ENCODE measurements around the gene ERCC8.
A peak's percentile ranks its signal among the peaks of the same experiment; 100 is the strongest.

The ERCC8 gene

GRCh38 chr5:60843936-60844905, 100.6 kb downstream of the ERCC8 start, which contains the start of gene ELOVL7:
TSS of gene ELOVL7 (minus strand) at chr5:60844269. CDS start at chr5:60787397, 56,872 bp downstream.
- Histone ChIP-seq H3K9me3 (ENCODE audit: low read length) (no peaks in the 10 kb centered on the region), H2AFZ (ENCODE audit: low read depth, low read length) (peak within 1 kb of the TSS; percentile 100), H3K4me1 (ENCODE audit: insufficient read depth, low read length) (peaks cover 12% of the 10 kb centered on the region), H3K27me3 (ENCODE audit: insufficient read depth, low read length) (peaks cover 53% of the 10 kb centered on the region), H3K36me3 (ENCODE audit: insufficient read depth, low read length) (no peaks in the 10 kb centered on the region), H3K4me3 (ENCODE audit: low read length) (peak within 1 kb of the TSS; percentile 53)

DNA sequence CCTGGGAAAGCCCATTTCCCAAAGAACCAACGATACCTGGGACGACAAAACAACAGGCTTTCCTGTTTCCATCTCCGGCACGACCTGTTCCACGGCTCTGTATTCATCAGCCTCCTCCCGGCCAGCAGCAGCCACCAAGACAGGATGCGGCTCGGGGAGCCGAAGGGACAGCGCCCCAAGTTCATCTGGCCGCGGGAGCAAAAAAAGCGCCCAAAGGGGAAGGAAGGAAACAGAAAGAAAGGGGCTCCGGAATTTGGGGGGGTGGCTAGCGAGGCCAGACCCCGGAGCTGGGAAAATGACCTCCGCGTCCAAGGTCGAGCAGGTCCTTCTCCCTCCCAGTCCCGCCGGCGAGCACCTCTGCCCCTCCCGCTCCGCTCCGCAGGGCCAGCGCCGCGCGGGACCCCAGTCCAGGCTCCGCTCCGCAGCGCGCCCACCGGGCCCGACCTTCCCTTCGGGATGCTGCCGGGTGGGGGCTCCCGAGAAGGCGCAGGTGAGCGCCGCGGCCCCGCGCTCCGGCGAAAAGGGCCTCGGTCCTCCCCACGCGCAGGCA, 101.4 kb downstream of the ERCC8 start:
- H3K4me3 ChIP-seq (ENCODE audit: low read length), result peak overlapping the region; percentile 53
- peaks cover 53% of the 10 kb centered on the region for H3K27me3 ChIP-seq (ENCODE audit: insufficient read depth, low read length)
- no peaks in the 10 kb centered on the region for H3K36me3 ChIP-seq (ENCODE audit: insufficient read depth, low read length)
- H2AFZ ChIP-seq (ENCODE audit: low read depth, low read length), result peak overlapping the region; percentile 100
- no peaks in the 10 kb centered on the region for H3K9me3 ChIP-seq (ENCODE audit: low read length)
- peaks cover 12% of the 10 kb centered on the region for H3K4me1 ChIP-seq (ENCODE audit: insufficient read depth, low read length)

DNA sequence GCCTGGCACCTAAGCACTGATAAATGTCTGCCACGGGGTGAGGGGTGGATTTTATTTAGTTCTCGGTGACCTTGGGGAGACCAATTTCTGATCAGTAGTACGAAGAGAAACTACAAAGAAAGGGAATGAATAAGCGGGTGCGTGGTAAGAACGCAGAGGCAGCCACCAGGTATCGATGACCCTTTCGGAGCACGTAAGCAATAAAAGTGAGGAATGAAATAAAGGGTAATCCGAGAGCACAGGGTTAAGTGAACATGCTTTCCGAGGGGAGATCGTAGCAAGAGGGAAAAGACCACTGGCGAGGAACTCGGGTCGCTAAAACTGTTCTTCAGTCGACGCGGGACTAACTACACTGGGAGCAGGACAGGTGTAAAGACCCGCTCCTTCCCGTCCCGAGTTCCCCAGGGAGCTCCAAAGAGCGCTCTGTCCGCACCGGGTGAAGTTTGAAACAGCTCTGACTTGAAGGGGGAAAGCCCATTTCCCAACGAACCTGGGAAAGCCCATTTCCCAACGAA, 101.9 kb downstream of the ERCC8 start:
- peaks cover 12% of the 10 kb centered on the region for H3K4me1 ChIP-seq (ENCODE audit: insufficient read depth, low read length)
- H3K9me3 ChIP-seq (ENCODE audit: low read length), result no peaks in the 10 kb centered on the region
- H2AFZ ChIP-seq (ENCODE audit: low read depth, low read length), result peak overlapping the region; percentile 100
- no peaks in the 10 kb centered on the region for H3K36me3 ChIP-seq (ENCODE audit: insufficient read depth, low read length)
- peaks cover 51% of the 10 kb centered on the region for H3K27me3 ChIP-seq (ENCODE audit: insufficient read depth, low read length)
- H3K4me3 ChIP-seq (ENCODE audit: low read length), result peak overlapping the region; percentile 53

- Histone ChIP-seq H3K9me3 (ENCODE audit: low read length) (no peaks in the 10 kb centered on the region), H3K4me3 (ENCODE audit: low read length) (no peak overlapping the region), H3K27me3 (ENCODE audit: insufficient read depth, low read length) (peaks cover 51% of the 10 kb centered on the region), H2AFZ (ENCODE audit: low read depth, low read length) (no peak overlapping the region), H3K36me3 (ENCODE audit: insufficient read depth, low read length) (no peaks in the 10 kb centered on the region), H3K4me1 (ENCODE audit: insufficient read depth, low read length) (peaks cover 12% of the 10 kb centered on the region)
Measured at GRCh38 chr5:60841361-60841760, 103.5 kb downstream of the ERCC8 start.

DNA sequence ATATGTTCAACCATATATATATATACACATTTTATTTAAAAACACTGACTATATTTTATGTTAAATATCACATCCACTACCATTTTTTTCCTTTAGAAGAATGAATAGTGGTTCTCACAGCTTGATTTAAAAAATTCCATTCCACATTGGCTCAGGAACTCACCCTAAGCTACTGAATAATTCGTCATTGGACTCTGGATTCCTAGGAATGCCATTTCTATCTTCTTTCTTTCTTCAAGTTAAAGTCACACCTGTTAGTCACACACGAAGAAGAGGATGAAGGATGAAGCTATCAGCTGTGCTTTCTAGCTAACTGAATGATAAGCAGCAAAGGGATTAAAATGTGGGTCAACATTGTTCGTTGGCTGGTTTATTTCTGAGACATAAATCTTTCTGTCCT, 108.7 kb downstream of the ERCC8 start:
- no peaks in the 10 kb centered on the region for H3K36me3 ChIP-seq (ENCODE audit: insufficient read depth, low read length)
- H3K4me1 ChIP-seq (ENCODE audit: insufficient read depth, low read length), result no peaks in the 10 kb centered on the region
- no peak overlapping the region for H3K4me3 ChIP-seq (ENCODE audit: low read length)
- no peak overlapping the region for H2AFZ ChIP-seq (ENCODE audit: low read depth, low read length)
- H3K27me3 ChIP-seq (ENCODE audit: insufficient read depth, low read length), result peaks cover 9% of the 10 kb centered on the region
- H3K9me3 ChIP-seq (ENCODE audit: low read length), result no peaks in the 10 kb centered on the region

DNA sequence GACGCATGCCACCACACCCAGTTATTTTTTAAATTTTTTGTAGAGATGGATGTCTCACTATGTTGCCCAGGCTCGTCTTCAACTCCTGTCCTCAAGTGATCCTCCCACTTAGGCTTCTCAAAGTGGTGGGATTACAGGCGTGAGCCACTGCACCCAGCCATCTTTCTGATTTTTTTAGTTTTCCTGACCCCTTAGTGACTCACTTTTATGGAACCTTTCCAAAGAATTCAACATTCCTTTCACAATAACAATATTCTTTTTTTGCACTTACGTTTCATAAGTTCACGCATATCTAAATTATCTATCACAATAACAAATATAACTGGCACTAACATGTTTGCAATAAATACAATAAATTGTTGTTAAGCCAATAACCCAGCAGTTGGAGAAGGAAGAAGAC, 109.3 kb downstream of the ERCC8 start:
- Histone ChIP-seq H3K4me3 (ENCODE audit: low read length) (no peak overlapping the region), H3K9me3 (ENCODE audit: low read length) (no peaks in the 10 kb centered on the region), H3K36me3 (ENCODE audit: insufficient read depth, low read length) (no peaks in the 10 kb centered on the region), H3K27me3 (ENCODE audit: insufficient read depth, low read length) (peaks cover 7% of the 10 kb centered on the region), H2AFZ (ENCODE audit: low read depth, low read length) (no peak overlapping the region), H3K4me1 (ENCODE audit: insufficient read depth, low read length) (no peaks in the 10 kb centered on the region)

- no peaks in the 10 kb centered on the region for H3K36me3 ChIP-seq (ENCODE audit: insufficient read depth, low read length)
- no peak overlapping the region for H3K4me3 ChIP-seq (ENCODE audit: low read length)
- no peaks in the 10 kb centered on the region for H3K9me3 ChIP-seq (ENCODE audit: low read length)
- peaks cover 3% of the 10 kb centered on the region for H3K27me3 ChIP-seq (ENCODE audit: insufficient read depth, low read length)
- no peak overlapping the region for H2AFZ ChIP-seq (ENCODE audit: low read depth, low read length)
- no peaks in the 10 kb centered on the region for H3K4me1 ChIP-seq (ENCODE audit: insufficient read depth, low read length)
Measured at GRCh38 chr5:60833520-60833919, 111.3 kb downstream of the ERCC8 start.

- Histone ChIP-seq H2AFZ (ENCODE audit: low read depth, low read length) (no peak overlapping the region), H3K4me1 (ENCODE audit: insufficient read depth, low read length) (no peaks in the 10 kb centered on the region), H3K4me3 (ENCODE audit: low read length) (no peak overlapping the region), H3K9me3 (ENCODE audit: low read length) (no peaks in the 10 kb centered on the region), H3K27me3 (ENCODE audit: insufficient read depth, low read length) (peaks cover 3% of the 10 kb centered on the region), H3K36me3 (ENCODE audit: insufficient read depth, low read length) (no peaks in the 10 kb centered on the region)
Measured at GRCh38 chr5:60830581-60831127, 114.2 kb downstream of the ERCC8 start.

- Histone ChIP-seq H3K27me3 (ENCODE audit: insufficient read depth, low read length) (peaks cover 3% of the 10 kb centered on the region), H3K4me1 (ENCODE audit: insufficient read depth, low read length) (no peaks in the 10 kb centered on the region), H2AFZ (ENCODE audit: low read depth, low read length) (no peak overlapping the region), H3K4me3 (ENCODE audit: low read length) (no peak overlapping the region), H3K36me3 (ENCODE audit: insufficient read depth, low read length) (no peaks in the 10 kb centered on the region), H3K9me3 (ENCODE audit: low read length) (no peaks in the 10 kb centered on the region)
Measured at GRCh38 chr5:60829490-60830266, 115.2 kb downstream of the ERCC8 start.

DNA sequence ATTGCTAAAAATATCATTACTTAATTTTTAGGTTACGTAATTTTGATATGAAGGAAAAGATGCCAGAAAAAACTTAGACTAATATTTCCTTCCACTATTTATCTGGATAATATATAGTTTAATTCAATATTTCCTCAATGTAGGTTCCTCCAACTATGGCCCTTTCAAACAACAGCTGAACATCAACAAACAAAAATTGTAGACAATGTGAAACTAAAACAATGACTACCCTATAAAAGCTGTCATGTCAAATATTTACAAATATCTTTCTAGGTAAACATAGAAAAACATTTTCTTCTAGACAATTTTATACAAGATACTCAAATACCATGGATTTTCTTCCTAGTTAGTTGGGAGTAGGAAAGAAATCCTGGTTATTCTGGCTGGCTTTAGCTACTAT, 117.7 kb downstream of the ERCC8 start:
- no peak overlapping the region for H3K4me3 ChIP-seq (ENCODE audit: low read length)
- H3K4me1 ChIP-seq (ENCODE audit: insufficient read depth, low read length), result no peaks in the 10 kb centered on the region
- no peaks in the 10 kb centered on the region for H3K36me3 ChIP-seq (ENCODE audit: insufficient read depth, low read length)
- H3K9me3 ChIP-seq (ENCODE audit: low read length), result no peaks in the 10 kb centered on the region
- H2AFZ ChIP-seq (ENCODE audit: low read depth, low read length), result no peak overlapping the region
- H3K27me3 ChIP-seq (ENCODE audit: insufficient read depth, low read length), result peaks cover 3% of the 10 kb centered on the region

- H3K4me3 ChIP-seq (ENCODE audit: low read length), result no peak overlapping the region
- no peaks in the 10 kb centered on the region for H3K9me3 ChIP-seq (ENCODE audit: low read length)
- H2AFZ ChIP-seq (ENCODE audit: low read depth, low read length), result no peak overlapping the region
- H3K27me3 ChIP-seq (ENCODE audit: insufficient read depth, low read length), result peaks cover 3% of the 10 kb centered on the region
- H3K36me3 ChIP-seq (ENCODE audit: insufficient read depth, low read length), result no peaks in the 10 kb centered on the region
- H3K4me1 ChIP-seq (ENCODE audit: insufficient read depth, low read length), result no peaks in the 10 kb centered on the region
Measured at GRCh38 chr5:60826653-60827052, 118.2 kb downstream of the ERCC8 start.

All from neuron (in vitro differentiated cells).